OCI-LY3 (cell line): ENCODE data around the gene LRBA.

ENCODE experiments used
- H2AFZ ChIP-seq: fragments of 200-600, 300-600 bp; shearing (Covaris generic); 2 replicates; pipeline ENCODE4 v1.6.0; 2014; ENCODE audit warnings: antibody characterized with exemption, low read depth, low read length
- H3K27ac ChIP-seq: fragments of 200-600, 300-600 bp; sonication (generic); 2 replicates; pipeline ENCODE4 v1.5.1; 2014; ENCODE audit warnings: mild to moderate bottlenecking, low read length, moderate library complexity, mixed read lengths
- H3K27me3 ChIP-seq: fragments of 200-600, 300-600 bp; sonication (generic); 2 replicates; pipeline ENCODE4 v1.6.1; 2014; ENCODE audit warnings: low read depth, low read length, mixed read lengths
- H3K36me3 ChIP-seq: fragments of 200-600, 300-600 bp; sonication (generic); replicated peaks from 2 replicates; pipeline ENCODE3; 2014; ENCODE audit warnings: low read depth, low read length, mixed read lengths
- H3K4me1 ChIP-seq: fragments of 300-600, 200-600 bp; sonication (generic); 2 replicates; pipeline ENCODE4 v1.6.1; 2014; ENCODE audit warnings: low read length, mixed read lengths
- H3K4me2 ChIP-seq: fragments of 200-600, 300-600 bp; sonication (generic); 2 replicates; pipeline ENCODE4 v1.6.1; 2014; ENCODE audit warnings: low read length, mixed read lengths
- H3K4me3 ChIP-seq: fragments of 300-600, 200-600 bp; sonication (generic); 2 replicates; pipeline ENCODE4 v1.5.1; 2014; ENCODE audit warnings: antibody characterized with exemption, mild to moderate bottlenecking, low read length, moderate library complexity
- H3K79me2 ChIP-seq: fragments of 300-600, 200-600 bp; shearing (Covaris generic); 2 replicates; pipeline ENCODE4 v1.6.1; 2014; ENCODE audit warnings: mild to moderate bottlenecking, low read length, mixed read lengths
- H3K9ac ChIP-seq: fragments of 300-600, 200-600 bp; shearing (Covaris generic); 2 replicates; pipeline ENCODE4 v1.6.0; 2014; ENCODE audit warnings: mild to moderate bottlenecking, low read length, moderate library complexity
- H3K9me3 ChIP-seq: fragments of 200-600, 300-600 bp; shearing (Covaris generic); 2 replicates; pipeline ENCODE4 v1.6.1; 2014; ENCODE audit warnings: low read length, mixed read lengths; ENCODE audit not compliant: insufficient read depth
- H4K20me1 ChIP-seq: fragments of 200-600, 300-600 bp; sonication (generic); 2 replicates; pipeline ENCODE4 v1.6.1; 2016; ENCODE audit warnings: low read length, mixed read lengths; ENCODE audit not compliant: insufficient read depth
- CTCF ChIP-seq: fragments of 200-600, 300-600 bp; sonication (generic); IDR thresholded peaks from 2 replicates; pipeline ENCODE4 v1.5.1; 2014; ENCODE audit warnings: antibody characterized with exemption, low read length, low read depth
- EZH2phosphoT487 ChIP-seq: fragments of 200-600 bp; shearing (Covaris generic); IDR thresholded peaks from 2 replicates; pipeline ENCODE4 v1.6.1; 2018; ENCODE audit warnings: antibody characterized with exemption, mixed run types, low read depth

LRBA gene

GRCh38 chr4:150230561-150230960, 784.5 kb downstream of the LRBA start:
- Histone ChIP-seq H3K4me3 (no peak overlapping the region), H3K4me1 (no peaks in the 10 kb centered on the region), H4K20me1 (no peaks in the 10 kb centered on the region), H3K79me2 (no peaks in the 10 kb centered on the region), H3K36me3 (no peaks in the 10 kb centered on the region), H2AFZ (no peak overlapping the region), H3K4me2 (no peak overlapping the region), H3K27ac (no peak overlapping the region), H3K27me3 (no peaks in the 10 kb centered on the region), H3K9me3 (no peaks in the 10 kb centered on the region), H3K9ac (no peak overlapping the region)
- TF ChIP-seq EZH2phosphoT487 (no peak), CTCF (no peak)

DNA sequence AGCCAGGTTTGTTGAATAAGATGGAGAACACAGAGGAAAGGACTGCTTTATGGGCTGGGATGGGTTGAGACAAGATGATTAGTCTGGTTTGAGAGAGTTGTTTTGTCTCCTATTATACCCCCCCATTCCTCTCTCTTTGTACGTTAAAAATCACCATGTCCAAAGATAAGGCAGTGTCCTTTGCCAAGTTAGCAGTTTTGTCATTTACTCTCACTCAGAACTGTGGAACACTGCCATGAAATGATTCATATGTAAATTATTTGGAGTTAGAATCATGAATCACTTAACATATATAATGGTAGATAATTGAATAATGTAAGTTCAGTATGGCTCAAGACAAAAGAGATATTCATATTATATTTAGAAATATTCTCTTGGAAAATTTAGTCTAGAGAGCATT, 785.6 kb downstream of the LRBA start:
- Histone ChIP-seq H3K27ac (no peak overlapping the region), H3K4me1 (no peaks in the 10 kb centered on the region), H3K79me2 (no peaks in the 10 kb centered on the region), H3K4me2 (no peak overlapping the region), H3K9me3 (no peaks in the 10 kb centered on the region), H3K4me3 (no peak overlapping the region), H4K20me1 (no peaks in the 10 kb centered on the region), H3K36me3 (no peaks in the 10 kb centered on the region), H3K27me3 (no peaks in the 10 kb centered on the region), H3K9ac (no peak overlapping the region), H2AFZ (no peak overlapping the region)
- no peak for TF ChIP-seq CTCF
- TF ChIP-seq EZH2phosphoT487: no peak

GRCh38 chr4:150224896-150225591, 790.0 kb downstream of the LRBA start:
- TF ChIP-seq EZH2phosphoT487 (no peak), CTCF (no peak)
- no peak overlapping the region for H3K9ac ChIP-seq
- H3K27me3 ChIP-seq: no peaks in the 10 kb centered on the region
- no peaks in the 10 kb centered on the region for H4K20me1 ChIP-seq
- H3K4me1 ChIP-seq: no peaks in the 10 kb centered on the region
- H3K4me3 ChIP-seq: no peak overlapping the region
- no peaks in the 10 kb centered on the region for H3K9me3 ChIP-seq
- no peak overlapping the region for H2AFZ ChIP-seq
- no peaks in the 10 kb centered on the region for H3K79me2 ChIP-seq
- H3K36me3 ChIP-seq: no peaks in the 10 kb centered on the region
- no peak overlapping the region for H3K4me2 ChIP-seq
- no peak overlapping the region for H3K27ac ChIP-seq

- Histone ChIP-seq H3K4me3 (no peak overlapping the region), H3K9ac (no peak overlapping the region), H3K9me3 (no peaks in the 10 kb centered on the region), H3K27ac (no peak overlapping the region), H2AFZ (no peak overlapping the region), H3K4me2 (no peak overlapping the region), H3K27me3 (no peaks in the 10 kb centered on the region), H3K79me2 (no peaks in the 10 kb centered on the region), H3K36me3 (no peaks in the 10 kb centered on the region), H3K4me1 (no peaks in the 10 kb centered on the region), H4K20me1 (no peaks in the 10 kb centered on the region)
- TF ChIP-seq EZH2phosphoT487 (no peak), CTCF (no peak)
Observed at GRCh38 chr4:150219841-150220240, 795.2 kb downstream of the LRBA start.
